Measurements from ENCODE around the gene NKAPD1. TPM values are rescaled to one million over a fixed set of nuclear protein-coding genes. Genes with fewer than 3 reads are reported as not detected.
"Not testable (repeated sequence)": the region's sequence is repeated elsewhere in the genome, so short reads cannot be mapped to it uniquely, and the experiment has no call there.

NKAPD1 gene
- total RNA-seq, 1 donor from 2014 or later, result 31.2 TPM

GRCh38 chr11:112033902-112034301 is 40.2 kb upstream of the NKAPD1 start:
- Mint-ChIP-seq H3K4me1 (ENCODE audit: unreplicated experiment) (no peaks in the 10 kb centered on the region), H3K9me3 (no peaks in the 10 kb centered on the region), H3K27ac (no peak overlapping the region), H3K4me3 (no peak overlapping the region), H3K27me3 (no peaks in the 10 kb centered on the region), H3K36me3 (peaks cover 36% of the 10 kb centered on the region)
- TF ChIP-seq, protein P1, sequence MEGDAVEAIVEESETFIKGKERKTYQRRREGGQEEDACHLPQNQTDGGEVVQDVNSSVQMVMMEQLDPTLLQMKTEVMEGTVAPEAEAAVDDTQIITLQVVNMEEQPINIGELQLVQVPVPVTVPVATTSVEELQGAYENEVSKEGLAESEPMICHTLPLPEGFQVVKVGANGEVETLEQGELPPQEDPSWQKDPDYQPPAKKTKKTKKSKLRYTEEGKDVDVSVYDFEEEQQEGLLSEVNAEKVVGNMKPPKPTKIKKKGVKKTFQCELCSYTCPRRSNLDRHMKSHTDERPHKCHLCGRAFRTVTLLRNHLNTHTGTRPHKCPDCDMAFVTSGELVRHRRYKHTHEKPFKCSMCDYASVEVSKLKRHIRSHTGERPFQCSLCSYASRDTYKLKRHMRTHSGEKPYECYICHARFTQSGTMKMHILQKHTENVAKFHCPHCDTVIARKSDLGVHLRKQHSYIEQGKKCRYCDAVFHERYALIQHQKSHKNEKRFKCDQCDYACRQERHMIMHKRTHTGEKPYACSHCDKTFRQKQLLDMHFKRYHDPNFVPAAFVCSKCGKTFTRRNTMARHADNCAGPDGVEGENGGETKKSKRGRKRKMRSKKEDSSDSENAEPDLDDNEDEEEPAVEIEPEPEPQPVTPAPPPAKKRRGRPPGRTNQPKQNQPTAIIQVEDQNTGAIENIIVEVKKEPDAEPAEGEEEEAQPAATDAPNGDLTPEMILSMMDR (conservative IDR thresholded peaks at IDR 0.05), result no peak
- no peak for DNase-seq (ENCODE audit: extremely low spot score, unreplicated experiment)

DNA sequence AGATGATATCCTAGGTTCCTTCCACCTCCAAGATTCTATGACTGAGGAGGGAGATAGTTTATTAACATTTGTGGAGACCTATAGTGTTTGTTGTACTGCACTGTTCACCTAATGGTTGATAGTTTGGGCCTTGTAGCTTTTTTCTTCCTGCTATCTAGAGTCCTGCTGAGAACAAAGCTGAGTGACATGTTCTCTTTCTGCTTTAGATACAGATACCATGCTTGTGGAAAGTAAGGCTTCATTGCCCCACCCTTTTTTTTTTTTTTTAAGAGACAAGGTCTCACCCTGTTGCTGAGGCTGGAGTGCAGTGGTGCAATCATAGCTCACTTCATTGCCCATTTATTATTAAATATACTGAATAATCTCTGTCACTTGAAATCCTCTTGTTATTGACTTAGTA is 36.6 kb upstream of the NKAPD1 start:
- Mint-ChIP-seq H3K36me3 (peaks cover 23% of the 10 kb centered on the region), H3K4me3 (no peak overlapping the region), H3K27ac (no peak overlapping the region), H3K4me1 (ENCODE audit: unreplicated experiment) (no peaks in the 10 kb centered on the region), H3K27me3 (no peaks in the 10 kb centered on the region), H3K9me3 (no peaks in the 10 kb centered on the region)
- TF ChIP-seq, protein P1 (conservative IDR thresholded peaks at IDR 0.05), result no peak
- no peak for DNase-seq (ENCODE audit: extremely low spot score, unreplicated experiment)

DNA sequence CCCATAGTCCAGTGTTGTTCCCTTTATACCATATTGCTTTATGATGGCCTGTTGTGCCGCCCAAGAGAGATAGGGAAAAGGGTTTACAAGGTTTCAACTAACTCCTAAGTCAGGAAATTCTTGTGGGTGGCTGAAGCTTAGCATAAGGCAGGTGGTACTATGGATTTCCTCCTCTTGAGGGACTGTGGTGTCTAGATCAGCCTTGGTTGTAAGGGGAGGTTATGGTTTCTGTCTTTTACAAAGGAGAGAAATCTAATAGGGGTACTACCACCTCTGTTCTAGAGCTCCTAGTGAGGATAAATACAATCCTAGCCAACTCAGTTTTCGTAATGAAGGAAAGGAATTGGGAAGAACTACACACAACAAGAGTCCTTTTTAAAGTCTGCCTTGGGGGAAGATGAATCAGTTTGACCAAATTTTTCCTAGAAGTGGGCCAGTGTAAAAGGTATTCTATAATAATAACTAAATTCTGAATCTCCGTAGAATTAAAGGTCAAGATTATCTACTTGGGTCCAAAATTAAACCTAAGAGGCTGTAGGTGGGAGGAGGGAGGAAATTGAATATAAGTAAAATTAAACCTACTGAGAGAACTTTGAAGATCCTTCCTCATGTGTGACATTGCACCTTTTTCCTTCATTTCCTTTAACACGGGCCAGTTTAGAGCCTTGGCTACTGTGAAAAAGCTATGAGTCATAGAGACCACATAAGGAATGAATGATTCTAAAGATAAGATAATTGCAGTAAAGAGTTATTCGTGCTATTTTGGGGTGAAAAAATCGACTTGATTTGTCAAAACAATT is 31.7 kb upstream of the NKAPD1 start:
- Mint-ChIP-seq H3K27me3 (no peaks in the 10 kb centered on the region), H3K4me1 (ENCODE audit: unreplicated experiment) (no peaks in the 10 kb centered on the region), H3K27ac (no peak overlapping the region), H3K4me3 (no peak overlapping the region), H3K36me3 (peaks cover 38% of the 10 kb centered on the region), H3K9me3 (no peaks in the 10 kb centered on the region)
- no peak for DNase-seq (ENCODE audit: extremely low spot score, unreplicated experiment)
- TF ChIP-seq, protein P1 (conservative IDR thresholded peaks at IDR 0.05), result no peak

GRCh38 chr11:112042961-112043304 is 31.2 kb upstream of the NKAPD1 start:
- Mint-ChIP-seq H3K4me1 (ENCODE audit: unreplicated experiment) (no peaks in the 10 kb centered on the region), H3K36me3 (peaks cover 43% of the 10 kb centered on the region), H3K9me3 (no peaks in the 10 kb centered on the region), H3K27ac (no peak overlapping the region), H3K4me3 (no peak overlapping the region), H3K27me3 (no peaks in the 10 kb centered on the region)
- no peak for DNase-seq (ENCODE audit: extremely low spot score, unreplicated experiment)
- TF ChIP-seq, protein P1 (conservative IDR thresholded peaks at IDR 0.05), result no peak

DNA sequence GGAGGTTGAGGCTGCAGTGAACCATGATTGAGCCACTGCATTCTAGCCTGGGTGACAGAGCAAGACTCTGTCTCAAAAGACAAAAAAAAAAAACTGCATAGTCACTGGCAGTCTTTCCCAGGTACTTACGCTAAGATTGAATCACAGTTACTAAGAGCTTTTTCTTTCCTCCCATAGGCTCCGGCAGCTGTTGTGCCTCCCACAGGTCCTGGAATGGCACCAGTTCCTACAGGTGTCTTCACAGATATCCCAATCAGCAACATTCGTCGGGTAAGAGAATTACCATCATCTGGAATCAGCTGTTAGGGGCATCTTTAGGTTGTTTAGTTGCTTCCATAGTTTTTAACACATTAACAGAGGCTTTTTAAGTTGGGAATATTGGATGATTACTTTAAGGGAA is 29.1 kb upstream of the NKAPD1 start:
- Mint-ChIP-seq H3K4me1 (ENCODE audit: unreplicated experiment) (no peaks in the 10 kb centered on the region), H3K27ac (no peak overlapping the region), H3K4me3 (no peak overlapping the region), H3K36me3 (peaks cover 52% of the 10 kb centered on the region), H3K27me3 (no peaks in the 10 kb centered on the region), H3K9me3 (no peaks in the 10 kb centered on the region)
- no peak for DNase-seq (ENCODE audit: extremely low spot score, unreplicated experiment)
- TF ChIP-seq, protein P1 (conservative IDR thresholded peaks at IDR 0.05), result no peak

DNA sequence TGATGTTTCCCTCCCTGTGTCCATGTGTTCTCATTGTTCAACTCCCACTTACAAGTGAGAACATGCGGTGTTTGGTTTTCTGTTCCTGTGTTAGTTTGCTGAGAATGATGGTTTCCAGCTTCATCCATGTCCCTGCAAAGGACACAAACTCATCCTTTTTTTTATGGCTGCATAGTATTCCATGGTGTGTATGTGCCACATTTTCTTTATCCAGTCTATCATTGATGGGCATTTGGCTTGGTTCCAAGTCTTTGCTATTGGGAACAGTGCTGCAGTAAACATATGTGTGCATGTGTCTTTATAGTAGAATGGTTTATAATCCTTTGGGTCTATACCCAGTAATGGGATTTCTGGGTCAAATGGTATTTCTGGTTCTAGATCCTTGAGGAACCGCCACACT is 27.5 kb upstream of the NKAPD1 start:
- DNase-seq (ENCODE audit: extremely low spot score, unreplicated experiment); H3K27me3 Mint-ChIP-seq; H3K4me1 Mint-ChIP-seq (ENCODE audit: unreplicated experiment); H3K27ac Mint-ChIP-seq; H3K9me3 Mint-ChIP-seq; H3K4me3 Mint-ChIP-seq: not testable (repeated sequence)
- H3K36me3 Mint-ChIP-seq, result peaks cover 60% of the 10 kb centered on the region

GRCh38 chr11:112048256-112048655 is 25.8 kb upstream of the NKAPD1 start:
- H3K36me3 Mint-ChIP-seq, result peaks cover 69% of the 10 kb centered on the region
- H3K9me3 Mint-ChIP-seq; H3K27ac Mint-ChIP-seq; H3K4me3 Mint-ChIP-seq; H3K27me3 Mint-ChIP-seq; H3K4me1 Mint-ChIP-seq (ENCODE audit: unreplicated experiment); DNase-seq (ENCODE audit: extremely low spot score, unreplicated experiment): not testable (repeated sequence)

All from type B pancreatic cell (in vitro differentiated cells).